PC-9 (cell line): ENCODE results near the gene ANXA6. TPM values are rescaled to one million over a fixed set of nuclear protein-coding genes. Genes with fewer than 3 reads are reported as not detected.

Experiments
- BruUV-seq: library from RNA; stranded (reverse); fragments of 400-500 nt; replicated peaks from 2 replicates; lab custom pipeline; 2021; lab: Mats Ljungman, UMichigan
- CTCF ChIA-PET: fragments of 300-600 bp; sonication (Branson Sonifier 250); formaldehyde crosslinking; loops from one replicate; lab custom pipeline; 2022; ENCODE audit warnings: antibody characterized with exemption; lab: Charles Lee
- POLR2A ChIA-PET: fragments of 300-600 bp; sonication (Branson Sonifier 250); formaldehyde crosslinking; loops from one replicate; lab custom pipeline; 2022; ENCODE audit warnings: antibody characterized with exemption; ENCODE audit not compliant: unreplicated experiment; lab: Charles Lee
- DNase-seq, 2 experiments: peaks; one replicate each; pipeline versions ENCODE4 v3.0.0 to v3.0.0-alpha.2; 2015 to 2022; ENCODE audit warnings: mixed read lengths in 1 of 2
- H2AFZ ChIP-seq: fragments of 200-600 bp; sonication (generic); 2 replicates; pipeline ENCODE4 v1.8.1; 2017; ENCODE audit warnings: antibody characterized with exemption
- H3F3A ChIP-seq: fragments of 200-600 bp; sonication (generic); 2 replicates; pipeline ENCODE4 v1.8.1; 2017; ENCODE audit warnings: antibody characterized with exemption, mild to moderate bottlenecking, low read depth; ENCODE audit not compliant: insufficient read depth
- H3K27ac ChIP-seq: fragments of 200-600 bp; sonication (generic); 2 replicates; pipeline ENCODE4 v1.6.1; 2016; ENCODE audit warnings: mixed run types
- H3K27me3 ChIP-seq: fragments of 200-600 bp; sonication (generic); 2 replicates; pipeline ENCODE4 v1.6.1; 2016; ENCODE audit warnings: low read depth, mixed run types; ENCODE audit not compliant: insufficient read depth
- H3K36me3 ChIP-seq: fragments of 200-600 bp; sonication (generic); 2 replicates; pipeline ENCODE4 v1.6.1; 2016; ENCODE audit warnings: low read depth, mixed run types
- H3K4me1 ChIP-seq: fragments of 200-600 bp; sonication (generic); replicated peaks from 2 replicates; pipeline ENCODE4 v1.6.1; 2016; ENCODE audit warnings: mixed run types; ENCODE audit not compliant: insufficient read depth
- H3K4me2 ChIP-seq: fragments of 200-600 bp; sonication (generic); 2 replicates; pipeline ENCODE4 v1.6.1; 2017; ENCODE audit warnings: mixed run types
- H3K4me3 ChIP-seq: fragments of 200-600 bp; sonication (generic); 2 replicates; pipeline ENCODE4 v1.6.1; 2016; ENCODE audit warnings: mixed run types
- H3K79me2 ChIP-seq: fragments of 200-600 bp; sonication (generic); 2 replicates; pipeline ENCODE4 v1.6.1; 2017; ENCODE audit warnings: low read depth, mixed run types
- H3K9me2 ChIP-seq: fragments of 200-600 bp; sonication (generic); 2 replicates; pipeline ENCODE4 v1.8.1; 2017; ENCODE audit warnings: mild to moderate bottlenecking; ENCODE audit not compliant: insufficient read depth
- H3K9me3 ChIP-seq: fragments of 200-600 bp; sonication (generic); 2 replicates; pipeline ENCODE4 v1.8.1; 2016; ENCODE audit warnings: low read depth; ENCODE audit not compliant: insufficient read depth
- H4K20me1 ChIP-seq: fragments of 200-600 bp; sonication (generic); 2 replicates; pipeline ENCODE4 v1.8.1; 2017; ENCODE audit not compliant: insufficient read depth
- CTCF ChIP-seq: fragments of 200-600 bp; sonication (generic); conservative IDR thresholded peaks from 2 replicates; pipeline ENCODE4 v1.6.1; 2017; ENCODE audit warnings: mixed run types, antibody characterized with exemption, mild to moderate bottlenecking, moderate library complexity
- EZH2 ChIP-seq: fragments of 200-600 bp; sonication (generic); IDR thresholded peaks from 2 replicates; pipeline ENCODE4 v1.8.0; 2017; ENCODE audit warnings: antibody characterized with exemption, low read depth
- intact Hi-C: fragments of 100-400 bp; cut with micrococcal nuclease; formaldehyde crosslinking; loops from one replicate; pipeline ENCODE4 v1.10.0; 2022; ENCODE audit not compliant: unreplicated experiment
- total RNA-seq: library from RNA; stranded (reverse); gene quantifications from 2 replicates; pipeline ENCODE4 v1.2.3, GENCODE V29; 2021

Gene ANXA6
- total RNA-seq, 1 experiment from 2014 or later, result 22.4 TPM

DNA sequence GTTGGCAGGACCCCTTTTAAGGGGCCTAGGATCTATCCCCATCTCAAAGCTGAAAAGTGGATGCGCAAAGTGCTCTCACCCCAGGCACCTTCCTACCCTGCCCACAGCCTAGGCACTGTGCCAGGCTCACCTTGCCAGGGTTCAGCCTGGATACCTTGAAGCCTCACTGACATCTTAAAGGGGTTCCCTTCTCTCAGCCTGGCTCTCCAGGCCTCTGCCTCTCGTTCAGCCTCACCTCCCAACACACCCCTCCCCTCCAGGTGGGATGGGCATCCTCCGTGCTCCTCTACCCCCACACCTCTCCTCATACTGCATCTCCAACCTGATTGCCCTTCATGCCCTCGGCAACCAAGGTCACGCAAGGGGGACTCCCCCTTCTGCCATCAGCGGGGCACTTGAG is 102.2 kb downstream of the ANXA6 start:
- Histone ChIP-seq H2AFZ (no peak overlapping the region), H3F3A (peaks cover 3% of the 10 kb centered on the region; the same call in 1 of the 2 replicates), H3K79me2 (no peaks in the 10 kb centered on the region), H3K9me2 (no peaks in the 10 kb centered on the region), H3K4me3 (no peak overlapping the region), H3K27ac (peak overlapping the region; percentile 65), H3K9me3 (no peaks in the 10 kb centered on the region), H3K27me3 (no peaks in the 10 kb centered on the region), H3K4me1 (peaks cover 36% of the 10 kb centered on the region), H4K20me1 (no peaks in the 10 kb centered on the region), H3K4me2 (peak overlapping the region; percentile 32; the same call in 1 of the 2 replicates), H3K36me3 (peaks cover 4% of the 10 kb centered on the region)
- CTCF ChIA-PET, result interaction anchor here (1.8 kb wide), 1 partner anchor 60 kb away, joined by 5 read pairs; no protein-coding TSS in a partner anchor
- BruUV-seq, result no TSS peak
- TF ChIP-seq CTCF (no peak), EZH2 (no peak)
- intact Hi-C loops, result loop anchor here (2.0 kb wide), 1 partner anchor 17 kb away; no protein-coding TSS in a partner anchor
- POLR2A ChIA-PET, result no interaction called here
- no peak for DNase-seq

GRCh38 chr5:151054709-151055108 is 102.9 kb downstream of the ANXA6 start:
- Histone ChIP-seq H3K27ac (peak overlapping the region; percentile 65), H3K4me1 (peaks cover 29% of the 10 kb centered on the region), H3K4me2 (peak overlapping the region; percentile 32), H3K79me2 (no peaks in the 10 kb centered on the region), H3K36me3 (peaks cover 5% of the 10 kb centered on the region), H3F3A (no peaks in the 10 kb centered on the region), H3K9me3 (no peaks in the 10 kb centered on the region), H3K27me3 (no peaks in the 10 kb centered on the region), H3K4me3 (no peak overlapping the region), H2AFZ (no peak overlapping the region), H4K20me1 (no peaks in the 10 kb centered on the region), H3K9me2 (no peaks in the 10 kb centered on the region)
- ChIA-PET POLR2A (no interaction called here), CTCF (interaction anchor here (1.8 kb wide), 1 partner anchor 60 kb away, joined by 5 read pairs; no protein-coding TSS in a partner anchor)
- peak in 1 of 2 experiments; percentile 78 for DNase-seq
- BruUV-seq, result no TSS peak
- intact Hi-C loops, result loop anchor here (2.0 kb wide), 1 partner anchor 18 kb away; no protein-coding TSS in a partner anchor
- TF ChIP-seq EZH2 (no peak), CTCF (no peak)

GRCh38 chr5:151053796-151054462 is 103.7 kb downstream of the ANXA6 start:
- peak overlapping the region; percentile 56 for H3K27ac ChIP-seq
- TF ChIP-seq CTCF (no peak), EZH2 (no peak)
- H3K9me3 ChIP-seq, result no peaks in the 10 kb centered on the region
- H3F3A ChIP-seq, result no peaks in the 10 kb centered on the region
- H3K4me1 ChIP-seq, result peaks cover 25% of the 10 kb centered on the region
- DNase-seq, result no peak
- H3K79me2 ChIP-seq, result no peaks in the 10 kb centered on the region
- H2AFZ ChIP-seq, result no peak overlapping the region
- CTCF ChIA-PET, result interaction anchor here (0.6 to 1.8 kb wide), 2 partner anchors 51 to 61 kb away, joined by 5 read pairs; no protein-coding TSS in a partner anchor
- intact Hi-C loops, result loop anchor here (2.0 kb wide), 1 partner anchor 19 kb away; no protein-coding TSS in a partner anchor
- H4K20me1 ChIP-seq, result no peaks in the 10 kb centered on the region
- no peaks in the 10 kb centered on the region for H3K9me2 ChIP-seq
- POLR2A ChIA-PET, result no interaction called here
- peak overlapping the region; percentile 32 for H3K4me2 ChIP-seq
- peaks cover 11% of the 10 kb centered on the region for H3K36me3 ChIP-seq
- TSS peak; percentile 20 for BruUV-seq
- H3K27me3 ChIP-seq, result no peaks in the 10 kb centered on the region
- H3K4me3 ChIP-seq, result no peak overlapping the region
